Measurements from ENCODE around the gene ISOC2. TPM values are rescaled to one million over a fixed set of nuclear protein-coding genes. Genes with fewer than 3 reads are reported as not detected.

Gene ISOC2
- polyA plus RNA-seq, 2 of the 4 experiments (the other 2 are of a cell fraction) = 45.3 to 57.8 TPM

DNA sequence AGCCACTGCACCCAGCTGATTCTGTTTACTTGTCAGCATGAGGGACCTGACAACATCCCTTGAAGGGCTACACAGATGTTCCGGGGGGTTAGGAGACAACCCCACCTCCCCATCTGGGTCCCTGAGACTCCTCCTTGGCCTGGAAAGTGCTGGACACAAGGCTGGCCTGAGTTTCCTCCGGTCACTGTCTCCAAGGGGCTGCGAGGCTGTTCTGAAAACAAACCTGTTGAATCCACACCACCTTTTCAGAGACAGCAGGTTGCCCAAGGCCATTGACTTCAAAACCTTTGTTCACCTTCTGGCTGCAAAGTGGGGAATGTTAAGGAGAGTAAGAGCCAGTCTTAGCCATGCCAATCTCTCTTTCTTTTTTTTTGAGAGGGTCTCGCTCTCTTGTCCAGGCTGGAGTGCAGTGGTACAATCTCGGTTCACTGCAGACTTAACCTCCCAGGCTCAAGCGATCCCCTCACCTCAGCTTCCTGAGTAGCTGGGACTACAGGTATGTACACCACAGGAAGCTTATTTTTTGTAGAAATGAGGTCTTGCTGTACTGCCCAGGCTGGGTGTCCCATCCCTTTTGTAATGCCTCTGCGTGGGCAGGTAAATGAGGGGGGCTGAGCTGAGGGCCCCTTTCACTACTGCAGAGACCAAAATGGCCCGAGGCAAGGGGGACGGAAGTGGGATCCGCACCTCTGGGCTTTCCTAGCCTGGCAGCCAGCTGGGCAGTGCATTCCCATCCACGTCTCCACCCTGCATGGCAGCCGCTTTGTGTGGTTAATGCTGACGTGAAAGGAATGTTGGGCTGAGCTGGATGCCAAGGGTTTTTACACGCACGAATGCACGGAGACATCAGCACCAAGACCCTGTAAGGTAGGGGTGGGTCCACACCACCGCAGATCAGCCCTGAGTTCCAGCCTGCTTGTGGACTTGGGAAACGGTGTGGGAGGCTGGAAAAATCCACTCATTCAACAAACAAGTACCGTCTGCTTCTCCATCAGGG, 13.1 kb upstream of the ISOC2 start:
- WGBS (ENCODE audit: missing lambda C conversion rate) = 91% methylated on average over 19 of the region's 19 CpGs
- no peak overlapping the region for H3K4me3 ChIP-seq
- no peak for FAIRE-seq

DNA sequence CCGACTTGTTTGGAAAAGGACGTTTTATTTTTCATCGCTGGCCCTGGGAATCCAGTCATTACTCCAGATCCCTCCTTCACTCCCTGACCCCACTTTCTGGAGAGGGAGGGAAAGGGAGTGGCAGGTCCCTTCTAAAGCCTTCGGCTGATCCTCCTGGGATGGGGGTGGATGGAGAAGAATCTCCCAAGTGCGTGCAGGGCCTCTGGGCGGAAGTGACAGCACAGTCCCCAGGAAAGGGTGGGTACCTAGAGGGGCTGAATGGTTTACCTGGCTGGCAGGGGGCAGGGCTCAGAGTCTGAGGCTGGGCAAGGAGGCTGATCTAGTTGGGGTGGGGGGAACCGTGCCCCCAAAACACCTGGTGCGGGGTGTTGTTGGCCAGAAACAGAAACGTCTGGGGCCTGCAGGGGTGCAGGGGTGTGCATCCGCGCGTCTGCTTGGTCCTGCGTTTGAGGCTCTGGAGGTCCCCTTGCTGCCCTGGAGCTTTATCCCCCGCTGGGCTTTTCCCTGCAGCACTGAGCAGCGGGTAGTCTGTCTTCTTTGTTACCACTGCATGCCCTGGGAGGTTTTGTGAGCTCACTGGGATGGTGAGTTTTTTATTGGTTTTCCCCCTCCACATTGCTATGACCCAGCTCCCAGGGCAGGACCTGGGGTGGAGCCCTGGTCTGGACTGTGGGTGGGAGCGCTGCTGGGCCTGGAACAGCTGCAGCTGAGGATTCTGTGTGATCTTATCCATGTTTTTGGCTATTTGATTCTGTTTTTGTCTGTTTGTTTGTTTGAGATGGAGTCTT, 12.0 kb upstream of the ISOC2 start:
- ATAC-seq (no peak), DNase-seq (ENCODE audit: low read depth in 1 of 2, low spot score in 1 of 2) (no peak), FAIRE-seq (no peak)
- Histone ChIP-seq H3K4me2 (no peak overlapping the region), H3K9me3 (no peaks in the 10 kb centered on the region), H3K4me1 (peaks cover 13% of the 10 kb centered on the region), H3K27ac (no peak overlapping the region), H3K4me3 (no peak overlapping the region)
- no peak for TF ChIP-seq MAFK (IDR thresholded peaks at IDR 0.05; ENCODE audit: partially characterized antibody)
- no peak for TF ChIP-seq HES2 (IDR thresholded peaks at IDR 0.05)
- no peak for TF ChIP-seq HOXB5 (CRISPR knock-in tag; IDR thresholded peaks at IDR 0.05)
- no peak for TF ChIP-seq CBX8 (IDR thresholded peaks at IDR 0.05)
- TF ChIP-seq E2F6 (IDR thresholded peaks at IDR 0.05; ENCODE audit: borderline replicate concordance, low read depth) = no peak
- WGBS (ENCODE audit: missing lambda C conversion rate) = 78% methylated on average over 16 of the region's 16 CpGs
- ChIA-PET POLR2A (no interaction called here), CTCF (interaction anchor here (0.8 to 8.2 kb wide), 7 partner anchors 10 to 332 kb away, joined by 3 to 89 read pairs (median 6); partner anchors contain the start of genes NAT14, SSC5D and ZNF784)

More for the DNA sequence above, 13.1 kb upstream of the ISOC2 start:
- TF ChIP-seq HOXB13 (CRISPR knock-in tag; IDR thresholded peaks at IDR 0.05; ENCODE audit: low read depth) = no peak
- TF ChIP-seq HOXB5 (CRISPR knock-in tag; IDR thresholded peaks at IDR 0.05) = no peak
- TF ChIP-seq JUN (IDR thresholded peaks at IDR 0.05) = no peak
- no peak for TF ChIP-seq MAZ (IDR thresholded peaks at IDR 0.05; ENCODE audit: borderline replicate concordance, low read depth, low read length)
- no peak for TF ChIP-seq GATA3 (IDR thresholded peaks at IDR 0.05; ENCODE audit: borderline replicate concordance)
- POLR2A ChIA-PET = no interaction called here
- DNase-seq (ENCODE audit: low read depth in 1 of 2, low spot score in 1 of 2) (no peak), ATAC-seq (no peak)
- Histone ChIP-seq H3K4me1 (peaks cover 25% of the 10 kb centered on the region), H3K4me2 (no peak overlapping the region), H3K9me3 (no peaks in the 10 kb centered on the region), H3K27ac (peak overlapping the region in 1 of 2 experiments; percentile 92; a peak in 2 of 6 replicates)
- CTCF ChIA-PET = interaction anchor here (0.7 to 8.2 kb wide), 9 partner anchors 9 to 333 kb away, joined by 3 to 89 read pairs (median 7); partner anchors contain the start of genes C19orf85, NAT14, SSC5D and ZNF784

DNA sequence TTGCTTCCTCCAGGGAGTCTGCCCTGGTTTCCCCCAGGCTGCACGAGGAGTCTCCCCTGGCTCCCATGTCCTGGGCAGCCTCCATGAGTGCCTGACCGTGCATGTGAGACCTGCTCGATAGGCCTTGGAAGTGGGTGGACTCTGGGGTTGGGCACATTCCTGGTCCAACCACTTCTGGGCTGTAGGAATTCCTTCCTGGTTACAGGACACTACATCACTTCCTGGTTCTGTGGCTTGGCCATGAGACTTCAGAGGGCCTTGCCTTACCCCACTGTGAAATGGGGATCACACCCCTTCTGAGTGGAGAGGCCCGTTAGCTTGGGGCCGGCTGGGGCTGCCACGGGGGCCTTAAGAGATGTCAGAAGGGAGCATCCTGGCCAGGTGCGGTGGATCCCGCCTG, 11.0 kb upstream of the ISOC2 start:
- H3K4me1 ChIP-seq = peaks cover 9% of the 10 kb centered on the region; the same call in 2 of the 3 replicates

GRCh38 chr19:55471266-55471665, 9.8 kb upstream of the ISOC2 start:
- ChIA-PET POLR2A (interaction anchor here (1.2 kb wide), 1 partner anchor 10 kb away, joined by 4 read pairs; the partner anchor contains the start of gene ISOC2), CTCF (interaction anchor here (1.0 to 6.7 kb wide), 6 partner anchors 20 to 161 kb away, joined by 3 to 194 read pairs (median 11); partner anchors contain the start of genes NAT14 and SSC5D)
- 91% methylated on average over 13 of the region's 13 CpGs for WGBS (ENCODE audit: missing lambda C conversion rate)
- Histone ChIP-seq H3K27ac (no peak overlapping the region), H3K9me3 (no peaks in the 10 kb centered on the region), H3K4me2 (no peak overlapping the region), H3K4me3 (no peak overlapping the region), H3K4me1 (peaks cover 9% of the 10 kb centered on the region; the same call in 2 of the 3 replicates)
- FAIRE-seq (no peak), DNase-seq (ENCODE audit: low read depth in 1 of 2, low spot score in 1 of 2) (no peak), ATAC-seq (no peak)
- TF ChIP-seq RAD21 (conservative IDR thresholded peaks at IDR 0.05 in 1 of 2, IDR thresholded peaks at IDR 0.05 in 1 of 2) (no peak), HOXB5 (CRISPR knock-in tag; IDR thresholded peaks at IDR 0.05) (no peak), NR3C1 (IDR thresholded peaks at IDR 0.05) (no peak), RARB (CRISPR knock-in tag; IDR thresholded peaks at IDR 0.05) (no peak), POLR2A (IDR thresholded peaks at IDR 0.05; ENCODE audit: low read length) (no peak), ZNF302 (CRISPR knock-in tag; IDR thresholded peaks at IDR 0.05) (no peak), JUN (IDR thresholded peaks at IDR 0.05) (no peak), FOXS1 (CRISPR knock-in tag; IDR thresholded peaks at IDR 0.05) (no peak), MAZ (IDR thresholded peaks at IDR 0.05; ENCODE audit: borderline replicate concordance, low read depth, low read length) (no peak)
- TF ChIP-seq, protein P1, sequence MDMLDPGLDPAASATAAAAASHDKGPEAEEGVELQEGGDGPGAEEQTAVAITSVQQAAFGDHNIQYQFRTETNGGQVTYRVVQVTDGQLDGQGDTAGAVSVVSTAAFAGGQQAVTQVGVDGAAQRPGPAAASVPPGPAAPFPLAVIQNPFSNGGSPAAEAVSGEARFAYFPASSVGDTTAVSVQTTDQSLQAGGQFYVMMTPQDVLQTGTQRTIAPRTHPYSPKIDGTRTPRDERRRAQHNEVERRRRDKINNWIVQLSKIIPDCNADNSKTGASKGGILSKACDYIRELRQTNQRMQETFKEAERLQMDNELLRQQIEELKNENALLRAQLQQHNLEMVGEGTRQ (IDR thresholded peaks at IDR 0.05) = no peak
- TF ChIP-seq, protein P2, sequence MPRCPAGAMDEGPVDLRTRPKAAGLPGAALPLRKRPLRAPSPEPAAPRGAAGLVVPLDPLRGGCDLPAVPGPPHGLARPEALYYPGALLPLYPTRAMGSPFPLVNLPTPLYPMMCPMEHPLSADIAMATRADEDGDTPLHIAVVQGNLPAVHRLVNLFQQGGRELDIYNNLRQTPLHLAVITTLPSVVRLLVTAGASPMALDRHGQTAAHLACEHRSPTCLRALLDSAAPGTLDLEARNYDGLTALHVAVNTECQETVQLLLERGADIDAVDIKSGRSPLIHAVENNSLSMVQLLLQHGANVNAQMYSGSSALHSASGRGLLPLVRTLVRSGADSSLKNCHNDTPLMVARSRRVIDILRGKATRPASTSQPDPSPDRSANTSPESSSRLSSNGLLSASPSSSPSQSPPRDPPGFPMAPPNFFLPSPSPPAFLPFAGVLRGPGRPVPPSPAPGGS (IDR thresholded peaks at IDR 0.05) = no peak

More for the DNA sequence above, 11.0 kb upstream of the ISOC2 start:
- 82% methylated on average over 8 of the region's 8 CpGs for WGBS (ENCODE audit: missing lambda C conversion rate)
- 0 out of 6 replicates have a peak, but pooled peaks of 1 of the 2 experiments have one; percentile 5 for ATAC-seq
- Histone ChIP-seq H3K9me3 (no peaks in the 10 kb centered on the region), H3K4me2 (no peak overlapping the region), H3K27ac (peak overlapping the region in 1 of 2 experiments; percentile 10; a peak in 1 of 6 replicates), H3K4me3 (no peak overlapping the region)
- no peak for FAIRE-seq
- ChIA-PET CTCF (interaction anchor here (0.6 to 8.2 kb wide), 4 partner anchors 14 to 99 kb away, joined by 3 to 89 read pairs (median 16); partner anchors contain the start of genes NAT14 and SSC5D), POLR2A (no interaction called here)
- peak in 1 of 2 experiments; percentile 80 for DNase-seq (ENCODE audit: low read depth in 1 of 2, low spot score in 1 of 2)
- no peak for TF ChIP-seq ZSCAN20 (CRISPR knock-in tag; IDR thresholded peaks at IDR 0.05)
- TF ChIP-seq, protein P3, sequence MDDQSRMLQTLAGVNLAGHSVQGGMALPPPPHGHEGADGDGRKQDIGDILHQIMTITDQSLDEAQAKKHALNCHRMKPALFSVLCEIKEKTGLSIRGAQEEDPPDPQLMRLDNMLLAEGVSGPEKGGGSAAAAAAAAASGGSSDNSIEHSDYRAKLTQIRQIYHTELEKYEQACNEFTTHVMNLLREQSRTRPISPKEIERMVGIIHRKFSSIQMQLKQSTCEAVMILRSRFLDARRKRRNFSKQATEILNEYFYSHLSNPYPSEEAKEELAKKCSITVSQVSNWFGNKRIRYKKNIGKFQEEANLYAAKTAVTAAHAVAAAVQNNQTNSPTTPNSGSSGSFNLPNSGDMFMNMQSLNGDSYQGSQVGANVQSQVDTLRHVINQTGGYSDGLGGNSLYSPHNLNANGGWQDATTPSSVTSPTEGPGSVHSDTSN (IDR thresholded peaks at IDR 0.05) = no peak
- TF ChIP-seq HEYL (CRISPR knock-in tag; IDR thresholded peaks at IDR 0.05) = no peak
- TF ChIP-seq CBX8 (IDR thresholded peaks at IDR 0.05) = no peak
- peak; percentile 43 for TF ChIP-seq ZFP36 (IDR thresholded peaks at IDR 0.05; ENCODE audit: borderline replicate concordance, partially characterized antibody)

Data from A549 (cell line).